MM.1S (cell line): Measurements from ENCODE around the gene MYADM.

Experiments used
- DNase-seq: peaks from one replicate; pipeline ENCODE4 v3.0.0-alpha.2; 2015
- H2AFZ ChIP-seq: fragments of 300-600 bp; sonication (generic); 2 replicates; pipeline ENCODE4 v1.6.0; 2016; ENCODE audit warnings: antibody characterized with exemption, low read length
- H3F3A ChIP-seq: fragments of 300-600 bp; sonication (generic); 2 replicates; pipeline ENCODE4 v1.6.1; 2016; ENCODE audit warnings: mild to moderate bottlenecking, antibody characterized with exemption, low read length, moderate library complexity, mixed read lengths; ENCODE audit not compliant: insufficient read depth
- H3K27ac ChIP-seq: fragments of 300-600 bp; sonication (generic); 2 replicates; pipeline ENCODE4 v1.5.1; 2016; ENCODE audit warnings: mild to moderate bottlenecking, low read length
- H3K27me3 ChIP-seq: fragments of 300-600 bp; sonication (generic); replicated peaks from 2 replicates; pipeline ENCODE4 v1.6.0; 2016; ENCODE audit warnings: low read length; ENCODE audit not compliant: insufficient read depth
- H3K36me3 ChIP-seq: fragments of 300-600 bp; sonication (generic); replicated peaks from 2 replicates; pipeline ENCODE4 v1.6.1; 2016; ENCODE audit warnings: mild to moderate bottlenecking, low read length, mixed read lengths; ENCODE audit not compliant: insufficient read depth
- H3K4me1 ChIP-seq: fragments of 300-600 bp; sonication (generic); 2 replicates; pipeline ENCODE4 v1.6.1; 2016; ENCODE audit warnings: low read length, mixed read lengths
- H3K4me2 ChIP-seq: fragments of 300-600 bp; sonication (generic); 2 replicates; pipeline ENCODE4 v1.6.0; 2016; ENCODE audit warnings: low read depth, low read length
- H3K4me3 ChIP-seq: fragments of 300-600 bp; sonication (generic); 2 replicates; pipeline ENCODE4 v1.5.1; 2016; ENCODE audit warnings: low read length, mixed read lengths
- H3K79me2 ChIP-seq: fragments of 300-600 bp; sonication (generic); 2 replicates; pipeline ENCODE4 v1.6.1; 2016; ENCODE audit warnings: mixed run types, low read length, mixed read lengths
- H3K9ac ChIP-seq: fragments of 300-600 bp; sonication (generic); 2 replicates; pipeline ENCODE4 v1.6.1; 2016; ENCODE audit warnings: low read length, mixed read lengths
- H3K9me2 ChIP-seq: fragments of 300-600 bp; sonication (generic); replicated peaks from 2 replicates; pipeline ENCODE4 v1.6.1; 2016; ENCODE audit warnings: mild to moderate bottlenecking, low read length, mixed read lengths; ENCODE audit not compliant: insufficient read depth
- H3K9me3 ChIP-seq: fragments of 300-600 bp; sonication (generic); replicated peaks from 2 replicates; pipeline ENCODE4 v1.6.1; 2016; ENCODE audit warnings: mild to moderate bottlenecking, low read length, mixed read lengths; ENCODE audit not compliant: insufficient read depth
- H4K20me1 ChIP-seq: fragments of 300-600 bp; sonication (generic); 2 replicates; pipeline ENCODE4 v1.6.1; 2016; ENCODE audit warnings: mild to moderate bottlenecking, low read length, moderate library complexity, mixed read lengths; ENCODE audit not compliant: insufficient read depth
- EZH2 ChIP-seq: fragments of 300-600 bp; sonication (generic); optimal IDR thresholded peaks from 2 replicates; pipeline ENCODE3; 2017; ENCODE audit warnings: low read depth, mild to moderate bottlenecking, antibody characterized with exemption, low read length, mixed read lengths
- EZH2phosphoT487 ChIP-seq: fragments of 300-600 bp; sonication (generic); IDR thresholded peaks from 2 replicates; pipeline ENCODE4 v1.6.1; 2018; ENCODE audit warnings: antibody characterized with exemption, low read length
- TF ChIP-seq, protein P1 (sequence below): fragments of 300-600 bp; sonication (generic); IDR thresholded peaks from 2 replicates; pipeline ENCODE4 v1.5.1; 2016; ENCODE audit warnings: antibody characterized with exemption, low read length, mixed read lengths

The MYADM gene, protein sequence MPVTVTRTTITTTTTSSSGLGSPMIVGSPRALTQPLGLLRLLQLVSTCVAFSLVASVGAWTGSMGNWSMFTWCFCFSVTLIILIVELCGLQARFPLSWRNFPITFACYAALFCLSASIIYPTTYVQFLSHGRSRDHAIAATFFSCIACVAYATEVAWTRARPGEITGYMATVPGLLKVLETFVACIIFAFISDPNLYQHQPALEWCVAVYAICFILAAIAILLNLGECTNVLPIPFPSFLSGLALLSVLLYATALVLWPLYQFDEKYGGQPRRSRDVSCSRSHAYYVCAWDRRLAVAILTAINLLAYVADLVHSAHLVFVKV

DNA sequence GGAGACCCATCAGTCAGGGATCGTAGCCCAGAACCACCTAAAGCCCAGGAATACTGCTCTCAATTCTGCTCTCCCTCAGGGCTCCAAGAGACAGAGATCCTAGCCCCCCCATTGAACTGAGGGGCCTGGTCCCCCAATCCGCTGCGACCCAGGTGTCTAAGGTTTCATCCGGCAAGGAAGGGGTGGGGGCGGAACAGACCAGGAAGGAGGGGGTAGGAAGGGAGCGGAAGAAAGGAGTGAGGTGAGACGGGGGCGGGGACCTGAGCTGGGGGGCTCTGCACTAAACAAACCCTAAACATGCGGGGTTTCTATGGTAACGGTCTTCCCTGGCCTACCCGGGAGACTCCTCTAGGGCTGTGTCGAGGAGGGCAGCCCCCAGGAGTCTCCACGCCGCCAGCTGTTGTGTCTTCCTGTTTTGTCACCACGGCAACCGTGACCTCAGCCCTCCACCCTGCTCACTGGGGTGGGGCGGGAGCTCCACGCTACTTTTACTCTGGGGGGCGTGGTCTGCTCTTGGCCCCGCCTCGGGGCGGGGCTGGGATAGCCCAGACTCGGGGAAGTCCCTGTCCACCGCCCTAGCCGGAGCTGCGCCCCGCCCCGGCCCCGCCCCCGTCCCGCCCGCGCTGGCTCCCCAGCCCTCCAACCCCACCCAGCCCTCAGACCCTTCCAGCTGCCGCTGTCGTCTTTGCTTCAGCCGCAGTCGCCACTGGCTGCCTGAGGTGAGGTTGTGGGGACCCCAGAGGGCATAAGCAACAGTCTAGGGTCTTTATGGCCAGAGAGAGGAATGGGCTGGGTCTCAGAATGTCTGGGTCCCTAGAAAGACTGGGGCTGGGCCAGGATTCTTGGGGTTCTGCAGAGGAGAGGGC is at the start of gene MYADM:
Gene MYADM (plus strand): TSS at position 659 of the 866 bp plus-strand sequence. CDS start 5,647 bp downstream, outside the sequence.
- Histone ChIP-seq H3K9ac (no peak within 1 kb of the TSS), H3K4me2 (no peak within 1 kb of the TSS), H3K4me1 (no peaks in the 10 kb centered on the region), H3K79me2 (no peaks in the 10 kb centered on the region), H2AFZ (no peak within 1 kb of the TSS), H3K4me3 (no peak within 1 kb of the TSS), H3K9me3 (no peaks in the 10 kb centered on the region), H3K36me3 (no peaks in the 10 kb centered on the region), H3K27ac (no peak within 1 kb of the TSS), H3F3A (no peaks in the 10 kb centered on the region), H3K9me2 (no peaks in the 10 kb centered on the region), H3K27me3 (0 out of 2 replicates have a peak, but pooled peaks cover 5% of the 10 kb centered on the region), H4K20me1 (no peaks in the 10 kb centered on the region)
- TF ChIP-seq, protein P1, sequence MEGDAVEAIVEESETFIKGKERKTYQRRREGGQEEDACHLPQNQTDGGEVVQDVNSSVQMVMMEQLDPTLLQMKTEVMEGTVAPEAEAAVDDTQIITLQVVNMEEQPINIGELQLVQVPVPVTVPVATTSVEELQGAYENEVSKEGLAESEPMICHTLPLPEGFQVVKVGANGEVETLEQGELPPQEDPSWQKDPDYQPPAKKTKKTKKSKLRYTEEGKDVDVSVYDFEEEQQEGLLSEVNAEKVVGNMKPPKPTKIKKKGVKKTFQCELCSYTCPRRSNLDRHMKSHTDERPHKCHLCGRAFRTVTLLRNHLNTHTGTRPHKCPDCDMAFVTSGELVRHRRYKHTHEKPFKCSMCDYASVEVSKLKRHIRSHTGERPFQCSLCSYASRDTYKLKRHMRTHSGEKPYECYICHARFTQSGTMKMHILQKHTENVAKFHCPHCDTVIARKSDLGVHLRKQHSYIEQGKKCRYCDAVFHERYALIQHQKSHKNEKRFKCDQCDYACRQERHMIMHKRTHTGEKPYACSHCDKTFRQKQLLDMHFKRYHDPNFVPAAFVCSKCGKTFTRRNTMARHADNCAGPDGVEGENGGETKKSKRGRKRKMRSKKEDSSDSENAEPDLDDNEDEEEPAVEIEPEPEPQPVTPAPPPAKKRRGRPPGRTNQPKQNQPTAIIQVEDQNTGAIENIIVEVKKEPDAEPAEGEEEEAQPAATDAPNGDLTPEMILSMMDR = no peak
- TF ChIP-seq EZH2 (no peak), EZH2phosphoT487 (no peak)
- no peak for DNase-seq

DNA sequence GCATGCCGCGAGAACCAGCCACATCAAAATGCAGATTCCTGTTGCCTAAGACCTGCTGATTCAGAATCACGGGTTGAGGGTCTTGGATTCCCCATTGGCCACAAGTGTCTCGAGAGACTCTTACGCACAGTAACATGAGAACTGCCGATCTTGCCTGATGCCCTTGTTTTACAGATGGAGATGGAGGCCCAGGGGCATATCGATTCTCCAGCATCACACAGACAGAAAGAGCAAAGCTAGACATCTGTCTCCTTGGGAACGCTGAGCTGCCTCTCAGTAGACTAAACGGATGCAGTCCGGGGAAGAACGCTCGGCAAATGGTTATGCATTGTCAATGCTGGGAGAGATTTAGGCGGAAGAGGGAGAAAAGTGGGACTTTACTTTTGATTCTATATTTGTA is 48.9 kb upstream of the MYADM start:
- H3F3A ChIP-seq = no peaks in the 10 kb centered on the region
- no peaks in the 10 kb centered on the region for H3K36me3 ChIP-seq
- H3K4me3 ChIP-seq = no peak overlapping the region
- no peak overlapping the region for H3K9ac ChIP-seq
- no peaks in the 10 kb centered on the region for H3K79me2 ChIP-seq
- H3K9me2 ChIP-seq = no peaks in the 10 kb centered on the region
- no peak overlapping the region for H3K4me2 ChIP-seq
- no peak for TF ChIP-seq EZH2phosphoT487
- TF ChIP-seq, protein P1 = no peak
- TF ChIP-seq EZH2 = no peak
- H3K27me3 ChIP-seq = peaks cover 3% of the 10 kb centered on the region
- no peaks in the 10 kb centered on the region for H3K4me1 ChIP-seq
- no peak overlapping the region for H2AFZ ChIP-seq
- no peak overlapping the region for H3K27ac ChIP-seq
- H4K20me1 ChIP-seq = no peaks in the 10 kb centered on the region
- H3K9me3 ChIP-seq = no peaks in the 10 kb centered on the region
- DNase-seq = no peak

DNA sequence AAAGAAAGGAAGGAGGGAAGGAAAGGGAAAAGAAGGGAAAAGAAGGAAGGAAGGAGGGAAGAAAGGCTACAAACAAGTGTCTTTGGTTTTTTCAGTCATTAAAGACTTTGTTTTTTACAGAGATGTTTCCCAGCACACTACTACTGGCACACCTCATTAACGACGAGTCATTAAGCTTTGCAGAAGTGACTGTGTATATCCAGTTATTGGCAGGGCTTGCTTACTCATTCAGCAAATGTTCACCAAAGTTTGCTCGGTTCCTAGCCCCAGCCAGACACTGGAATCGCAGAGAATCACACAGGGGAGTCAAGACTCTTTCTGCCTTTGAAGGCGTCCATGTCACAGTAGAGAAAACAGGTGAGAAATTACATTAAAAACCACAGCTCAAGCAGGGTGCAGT is 47.8 kb upstream of the MYADM start:
- Histone ChIP-seq H2AFZ (no peak overlapping the region), H3K27me3 (peaks cover 6% of the 10 kb centered on the region), H4K20me1 (no peaks in the 10 kb centered on the region), H3K27ac (no peak overlapping the region), H3K9me2 (no peaks in the 10 kb centered on the region), H3K9ac (no peak overlapping the region), H3K9me3 (no peaks in the 10 kb centered on the region), H3K4me3 (no peak overlapping the region), H3K79me2 (no peaks in the 10 kb centered on the region), H3K36me3 (no peaks in the 10 kb centered on the region), H3K4me2 (no peak overlapping the region), H3K4me1 (no peaks in the 10 kb centered on the region), H3F3A (no peaks in the 10 kb centered on the region)
- no peak for DNase-seq
- no peak for TF ChIP-seq EZH2
- TF ChIP-seq EZH2phosphoT487 = no peak
- TF ChIP-seq, protein P1 = no peak
